HepG2 (cell line): ENCODE data around the gene ZFHX3. TPM values are rescaled to one million over a fixed set of nuclear protein-coding genes. Genes with fewer than 3 reads are reported as not detected.
A peak's percentile ranks its signal among the peaks of the same experiment; 100 is the strongest.

ENCODE experiments used
- CENPX ChIP-seq: sonication (generic); formaldehyde crosslinking; IDR thresholded peaks from 2 replicates; pipeline ENCODE4 v1.9.0; 2021; ENCODE audit warnings: mild to moderate bottlenecking, missing genetic modification reagents, moderate library complexity
- CTCF ChIP-seq: sonication (generic); formaldehyde crosslinking; IDR thresholded peaks from 2 replicates; pipeline ENCODE4 v1.5.0; 2020; ENCODE audit warnings: mild to moderate bottlenecking, missing genetic modification reagents, moderate library complexity
- DMAP1 ChIP-seq: IDR thresholded peaks from 2 replicates; pipeline ENCODE4 v1.6.1; 2016
- GATAD1 ChIP-seq: IDR thresholded peaks from 2 replicates; pipeline ENCODE4 v1.6.1; 2016; ENCODE audit warnings: missing genetic modification reagents, missing compliant biosample characterization
- HDAC2 ChIP-seq: sonication (generic); formaldehyde crosslinking; IDR thresholded peaks from 2 replicates; pipeline ENCODE4 v1.4.0; 2020; ENCODE audit warnings: missing genetic modification reagents
- HNF4A ChIP-seq: sonication (generic); formaldehyde crosslinking; IDR thresholded peaks from 2 replicates; pipeline ENCODE4 v1.4.0; 2020; ENCODE audit warnings: missing genetic modification reagents
- IKZF4 ChIP-seq: sonication (generic); formaldehyde crosslinking; IDR thresholded peaks from 2 replicates; pipeline ENCODE4 v1.5.1; 2020; ENCODE audit warnings: borderline replicate concordance, mild to moderate bottlenecking, low read depth, missing genetic modification reagents; ENCODE audit errors: not compliant biosample characterization
- KLF16 ChIP-seq, 2 experiments: sonication (generic) in 1 of 2; formaldehyde crosslinking in 1 of 2; IDR thresholded peaks; 2 replicates each; pipeline versions ENCODE4 v1.6.1 to v1.8.0; 2016 to 2023; ENCODE audit warnings: missing genetic modification reagents in 2 of 2, missing compliant biosample characterization in 1 of 2
- MED8 ChIP-seq: sonication (generic); formaldehyde crosslinking; IDR thresholded peaks from 2 replicates; pipeline ENCODE4 v1.8.1; 2023; ENCODE audit warnings: mild to moderate bottlenecking, missing genetic modification reagents; ENCODE audit not compliant: insufficient replicate concordance
- NPAS2 ChIP-seq: sonication (generic); formaldehyde crosslinking; IDR thresholded peaks from 2 replicates; pipeline ENCODE4 v1.8.0; 2022; ENCODE audit warnings: mild to moderate bottlenecking, missing genetic modification reagents, borderline replicate concordance
- NR2F2 ChIP-seq: IDR thresholded peaks from 2 replicates; pipeline ENCODE4 v1.6.1; 2012; ENCODE audit warnings: low read depth, inconsistent platforms, borderline replicate concordance
- PCBP2 ChIP-seq: fragments of 200-400 bp; formaldehyde crosslinking; optimal IDR thresholded peaks from 2 replicates; pipeline ENCODE3; 2018; ENCODE audit warnings: low read length, low read depth; ENCODE audit not compliant: poor library complexity, severe bottlenecking
- POLR2A ChIP-seq, 2 experiments: IDR thresholded peaks; 2 replicates each; pipeline ENCODE4 v1.6.1; 2011; ENCODE audit warnings: low read depth in 2 of 2, low read length in 2 of 2, mild to moderate bottlenecking in 1 of 2, moderate library complexity in 1 of 2; ENCODE audit not compliant: insufficient read depth in 1 of 2
- PTBP1 ChIP-seq: fragments of 200-400 bp; formaldehyde crosslinking; IDR thresholded peaks from 2 replicates; pipeline ENCODE4 v1.6.1; 2018; ENCODE audit warnings: low read length, low read depth; ENCODE audit not compliant: poor library complexity, severe bottlenecking
- SCMH1 ChIP-seq: sonication (generic); formaldehyde crosslinking; IDR thresholded peaks from 2 replicates; pipeline ENCODE4 v1.9.0; 2021; ENCODE audit warnings: missing genetic modification reagents, mild to moderate bottlenecking, borderline replicate concordance
- SSRP1 ChIP-seq: IDR thresholded peaks from 2 replicates; pipeline ENCODE4 v1.6.1; 2016; ENCODE audit warnings: control low read depth
- XRCC5 ChIP-seq: fragments of 200-400 bp; formaldehyde crosslinking; optimal IDR thresholded peaks from 2 replicates; pipeline ENCODE3; 2017; ENCODE audit warnings: mild to moderate bottlenecking, low read length
- ZBTB49 ChIP-seq: sonication (generic); formaldehyde crosslinking; IDR thresholded peaks from 2 replicates; pipeline ENCODE4 v1.4.0; 2020; ENCODE audit warnings: missing genetic modification reagents, borderline replicate concordance
- ZNF101 ChIP-seq: sonication (generic); formaldehyde crosslinking; IDR thresholded peaks from 2 replicates; pipeline ENCODE4 v1.4.0; 2020; ENCODE audit warnings: mild to moderate bottlenecking, low read depth, missing genetic modification reagents, borderline replicate concordance
- ZNF136 ChIP-seq: sonication (generic); formaldehyde crosslinking; IDR thresholded peaks from 2 replicates; pipeline ENCODE4 v1.8.1; 2022; ENCODE audit warnings: low read depth, mild to moderate bottlenecking, moderate library complexity, missing genetic modification reagents
- ZNF234 ChIP-seq: sonication (generic); formaldehyde crosslinking; conservative IDR thresholded peaks from 2 replicates; pipeline ENCODE4 v1.5.1; 2020; ENCODE audit warnings: mild to moderate bottlenecking, missing genetic modification reagents
- ZNF24 ChIP-seq: fragments of 450-650 bp; IDR thresholded peaks from 2 replicates; pipeline ENCODE4 v1.6.1; 2017; ENCODE audit warnings: antibody characterized with exemption, mild to moderate bottlenecking
- ZNF337 ChIP-seq: sonication (generic); formaldehyde crosslinking; IDR thresholded peaks from 2 replicates; pipeline ENCODE4 v1.5.1; 2020; ENCODE audit warnings: missing genetic modification reagents, low read depth, mild to moderate bottlenecking, borderline replicate concordance
- ZNF550 ChIP-seq: sonication (generic); formaldehyde crosslinking; IDR thresholded peaks from 2 replicates; pipeline ENCODE4 v1.4.0; 2020; ENCODE audit warnings: mild to moderate bottlenecking, missing genetic modification reagents, borderline replicate concordance
- ZNF614 ChIP-seq: IDR thresholded peaks from 2 replicates; pipeline ENCODE4 v1.6.1; 2018; ENCODE audit warnings: missing biosample characterization, missing genetic modification reagents, inconsistent platforms, borderline replicate concordance
- ZNF746 ChIP-seq: sonication (generic); formaldehyde crosslinking; IDR thresholded peaks from 2 replicates; pipeline ENCODE4 v1.8.0; 2022; ENCODE audit warnings: mild to moderate bottlenecking, missing genetic modification reagents
- ZNF83 ChIP-seq: sonication (generic); formaldehyde crosslinking; IDR thresholded peaks from 2 replicates; pipeline ENCODE4 v1.4.0; 2020; ENCODE audit warnings: missing genetic modification reagents, mild to moderate bottlenecking, borderline replicate concordance
- ZNF850 ChIP-seq: sonication (generic); formaldehyde crosslinking; conservative IDR thresholded peaks from 2 replicates; pipeline ENCODE4 v1.9.0; 2021; ENCODE audit warnings: mild to moderate bottlenecking, missing genetic modification reagents
- ZSCAN29 ChIP-seq: sonication (generic); formaldehyde crosslinking; conservative IDR thresholded peaks from 2 replicates; pipeline ENCODE4 v1.4.0; 2020; ENCODE audit warnings: mild to moderate bottlenecking, missing genetic modification reagents
- polyA plus RNA-seq, 8 experiments: library from polyadenylated mRNA; depleted of rRNA in 3 of 8; stranded (reverse) in 7 of 8; unstranded in 1 of 8; fragments of >200 nt; fragmentation: Illumina TruSeq in 4 of 8; extraction: Trizol in 4 of 8; gene quantifications; 2 replicates each; pipeline versions ENCODE4 v1.2.1 to v1.2.3, GENCODE V29; 2011 to 2016; ENCODE audit warnings: low read depth in 4 of 8, missing spikeins in 1 of 8, mixed read lengths in 1 of 8; ENCODE audit not compliant: insufficient read depth in 1 of 8
- total RNA-seq, 5 experiments: library from RNA; depleted of rRNA; stranded (reverse); fragments of >200 nt; fragmentation: Illumina TruSeq; extraction: Trizol; gene quantifications; 2 replicates each; pipeline ENCODE4 v1.2.3, GENCODE V29; 2016; ENCODE audit warnings: low read depth in 1 of 5

Gene ZFHX3
- total and polyA plus RNA-seq, 2 of the 13 experiments (the other 11 are each of a cell fraction or from before 2014, with no cell fraction given) = 5.0 to 6.0 TPM

DNA sequence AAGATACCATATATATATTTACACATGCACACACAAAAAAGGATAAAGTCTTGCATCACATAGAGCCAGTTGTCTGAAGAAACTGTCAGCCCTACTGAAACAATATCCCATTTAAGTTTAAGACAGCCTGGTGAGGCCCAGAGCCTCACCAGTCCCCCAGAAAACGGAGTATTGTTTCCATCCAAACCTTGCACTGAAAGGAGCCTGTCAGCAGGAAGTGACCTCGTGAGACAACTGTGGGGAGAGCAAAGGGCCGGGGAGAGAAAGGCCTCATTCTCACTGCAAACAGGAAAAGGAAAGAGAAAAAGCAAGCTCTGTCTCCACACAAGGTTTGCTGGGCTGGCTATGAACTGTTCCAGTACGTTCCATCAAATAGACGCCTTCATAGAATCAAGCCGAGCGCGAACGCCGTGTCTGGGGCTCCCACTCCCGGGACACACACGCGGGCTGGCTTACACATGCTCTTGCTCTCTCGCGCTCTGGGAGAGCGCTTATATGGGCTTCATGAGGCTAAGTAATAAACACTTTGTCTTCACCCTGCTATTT is 44.4 kb upstream of the ZFHX3 start (continued):
- TF ChIP-seq CTCF (CRISPR knock-in tag) = no peak
- TF ChIP-seq ZNF234 (CRISPR knock-in tag) = no peak
- 0 out of 2 replicates have a peak, but pooled peaks have one; percentile 11 for TF ChIP-seq NR2F2
- TF ChIP-seq GATAD1 (CRISPR knock-in tag) = peak; percentile 40; the same call in 1 of the 2 replicates
- no peak for TF ChIP-seq XRCC5
- TF ChIP-seq ZNF850 (CRISPR knock-in tag) = no peak
- TF ChIP-seq PTBP1 = no peak
- TF ChIP-seq ZBTB49 = no peak
- TF ChIP-seq KLF16 (CRISPR knock-in tag; IDR thresholded peaks at IDR 0.05) = 0 out of 4 replicates have a peak, but pooled peaks of 1 of the 2 experiments have one; percentile 22
- no peak for TF ChIP-seq SSRP1 (CRISPR knock-in tag)
- no peak for TF ChIP-seq IKZF4 (CRISPR knock-in tag)
- no peak for TF ChIP-seq ZNF614 (CRISPR knock-in tag)
- no peak for TF ChIP-seq ZNF83 (CRISPR knock-in tag)
- peak; percentile 42; the same call in 1 of the 2 replicates for TF ChIP-seq HDAC2 (CRISPR knock-in tag)
- TF ChIP-seq NPAS2 (CRISPR knock-in tag) = no peak
- no peak for TF ChIP-seq ZNF24
- no peak for TF ChIP-seq ZNF136 (CRISPR knock-in tag)
- no peak for TF ChIP-seq PCBP2
- no peak for TF ChIP-seq ZNF746 (CRISPR knock-in tag)
- TF ChIP-seq POLR2A (IDR thresholded peaks at IDR 0.05; ENCODE audit: insufficient read depth in 1 of 2, low read depth in 2 of 2, low read length in 2 of 2) = no peak
- TF ChIP-seq CENPX (CRISPR knock-in tag) = no peak
- no peak for TF ChIP-seq ZNF101 (CRISPR knock-in tag)
- TF ChIP-seq ZNF337 (CRISPR knock-in tag) = no peak
- peak; percentile 18; the same call in 1 of the 2 replicates for TF ChIP-seq DMAP1 (CRISPR knock-in tag)
- no peak for TF ChIP-seq SCMH1
- TF ChIP-seq ZSCAN29 (CRISPR knock-in tag) = no peak
- no peak for TF ChIP-seq ZNF550 (CRISPR knock-in tag)
- no peak for TF ChIP-seq MED8
- no peak; the same call in 1 of the 2 replicates for TF ChIP-seq HNF4A (CRISPR knock-in tag)
